Astrocyte of the spinal cord (primary cell): Measurements from ENCODE around the gene FAM81B.

Source experiments
- DNase-seq: peaks from one replicate; pipeline ENCODE4 v3.0.0; 2011; ENCODE audit warnings: low read depth, low spot score
- H3K4me3 ChIP-seq: 2 replicates; pipeline ENCODE4 v1.5.1; 2011; ENCODE audit warnings: low read depth, mild to moderate bottlenecking, low read length, moderate library complexity
- CTCF ChIP-seq: IDR thresholded peaks from 2 replicates; pipeline ENCODE4 v1.5.1; 2012; ENCODE audit warnings: low read depth, mild to moderate bottlenecking, low read length, inconsistent platforms
- in situ Hi-C: cut with HindIII; loops from 2 replicates; pipeline ENCODE4 v1.10.0; 2017; ENCODE audit warnings: low sequenced_read_pairs

FAM81B gene

GRCh38 chr5:95440825-95441224 is 49.7 kb downstream of the FAM81B start:
- TF ChIP-seq CTCF, result no peak
- no peak overlapping the region for H3K4me3 ChIP-seq
- no peak for DNase-seq
- in situ Hi-C loops, result no loop called here

- TF ChIP-seq CTCF, result no peak
- in situ Hi-C loops, result no loop called here
- no peak overlapping the region for H3K4me3 ChIP-seq
- DNase-seq, result no peak
Observed at GRCh38 chr5:95441636-95442035, 50.5 kb downstream of the FAM81B start.

GRCh38 chr5:95445442-95445841 is 54.3 kb downstream of the FAM81B start:
- H3K4me3 ChIP-seq, result no peak overlapping the region
- in situ Hi-C loops, result no loop called here
- no peak for DNase-seq
- TF ChIP-seq CTCF, result no peak

GRCh38 chr5:95445995-95446394 is 54.8 kb downstream of the FAM81B start:
- TF ChIP-seq CTCF, result no peak
- in situ Hi-C loops, result no loop called here
- peak; percentile 57 for DNase-seq
- H3K4me3 ChIP-seq, result no peak overlapping the region

GRCh38 chr5:95446560-95447221 is 55.5 kb downstream of the FAM81B start:
- no peak overlapping the region for H3K4me3 ChIP-seq
- TF ChIP-seq CTCF, result no peak
- peak; percentile 50 for DNase-seq
- in situ Hi-C loops, result no loop called here

- no peak overlapping the region for H3K4me3 ChIP-seq
- no peak for TF ChIP-seq CTCF
- DNase-seq, result no peak
- in situ Hi-C loops, result no loop called here
Observed at GRCh38 chr5:95447961-95448360, 56.8 kb downstream of the FAM81B start.

- in situ Hi-C loops, result no loop called here
- no peak for TF ChIP-seq CTCF
- H3K4me3 ChIP-seq, result no peak overlapping the region
- DNase-seq, result no peak
Observed at GRCh38 chr5:95448789-95449188, 57.6 kb downstream of the FAM81B start.
